Measurements from ENCODE around the gene INPP5D.
A peak's percentile ranks its signal among the peaks of the same experiment; 100 is the strongest.

INPP5D gene

DNA sequence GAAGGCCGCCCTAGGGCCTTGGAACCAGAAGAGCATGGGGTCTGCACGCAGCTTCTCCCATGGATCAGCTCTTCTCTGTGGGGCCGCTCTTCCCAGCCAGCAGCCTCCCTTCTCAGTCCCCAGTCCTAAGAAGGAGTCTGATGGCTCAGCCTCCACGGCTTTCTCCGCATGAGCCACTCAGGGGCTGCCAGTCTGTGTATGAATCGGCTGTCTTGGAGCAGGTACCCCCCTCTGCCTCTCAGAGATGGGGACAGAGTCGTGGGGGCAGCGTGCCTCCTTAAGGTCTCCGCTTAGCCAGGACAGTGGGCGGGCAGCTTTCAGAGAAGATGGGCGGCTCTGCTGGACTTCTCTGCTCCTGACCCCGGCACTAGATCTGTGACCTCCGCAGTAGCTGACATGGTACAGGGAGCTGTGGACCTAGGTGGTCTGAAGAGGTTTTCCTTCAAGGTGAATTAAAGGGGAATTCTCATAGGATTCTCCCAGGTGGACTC lies 21.6 kb downstream of the INPP5D start:
- TF ChIP-seq, protein P1, sequence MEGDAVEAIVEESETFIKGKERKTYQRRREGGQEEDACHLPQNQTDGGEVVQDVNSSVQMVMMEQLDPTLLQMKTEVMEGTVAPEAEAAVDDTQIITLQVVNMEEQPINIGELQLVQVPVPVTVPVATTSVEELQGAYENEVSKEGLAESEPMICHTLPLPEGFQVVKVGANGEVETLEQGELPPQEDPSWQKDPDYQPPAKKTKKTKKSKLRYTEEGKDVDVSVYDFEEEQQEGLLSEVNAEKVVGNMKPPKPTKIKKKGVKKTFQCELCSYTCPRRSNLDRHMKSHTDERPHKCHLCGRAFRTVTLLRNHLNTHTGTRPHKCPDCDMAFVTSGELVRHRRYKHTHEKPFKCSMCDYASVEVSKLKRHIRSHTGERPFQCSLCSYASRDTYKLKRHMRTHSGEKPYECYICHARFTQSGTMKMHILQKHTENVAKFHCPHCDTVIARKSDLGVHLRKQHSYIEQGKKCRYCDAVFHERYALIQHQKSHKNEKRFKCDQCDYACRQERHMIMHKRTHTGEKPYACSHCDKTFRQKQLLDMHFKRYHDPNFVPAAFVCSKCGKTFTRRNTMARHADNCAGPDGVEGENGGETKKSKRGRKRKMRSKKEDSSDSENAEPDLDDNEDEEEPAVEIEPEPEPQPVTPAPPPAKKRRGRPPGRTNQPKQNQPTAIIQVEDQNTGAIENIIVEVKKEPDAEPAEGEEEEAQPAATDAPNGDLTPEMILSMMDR (IDR thresholded peaks at IDR 0.05; ENCODE audit: low read depth, low read length): no peak
- no peak for DNase-seq (ENCODE audit: low read depth in 2 of 2)
- no peak overlapping the region for H3K4me3 ChIP-seq (replicated peaks in 1 of 2; ENCODE audit: low read depth in 2 of 2, low read length in 2 of 2)

DNA sequence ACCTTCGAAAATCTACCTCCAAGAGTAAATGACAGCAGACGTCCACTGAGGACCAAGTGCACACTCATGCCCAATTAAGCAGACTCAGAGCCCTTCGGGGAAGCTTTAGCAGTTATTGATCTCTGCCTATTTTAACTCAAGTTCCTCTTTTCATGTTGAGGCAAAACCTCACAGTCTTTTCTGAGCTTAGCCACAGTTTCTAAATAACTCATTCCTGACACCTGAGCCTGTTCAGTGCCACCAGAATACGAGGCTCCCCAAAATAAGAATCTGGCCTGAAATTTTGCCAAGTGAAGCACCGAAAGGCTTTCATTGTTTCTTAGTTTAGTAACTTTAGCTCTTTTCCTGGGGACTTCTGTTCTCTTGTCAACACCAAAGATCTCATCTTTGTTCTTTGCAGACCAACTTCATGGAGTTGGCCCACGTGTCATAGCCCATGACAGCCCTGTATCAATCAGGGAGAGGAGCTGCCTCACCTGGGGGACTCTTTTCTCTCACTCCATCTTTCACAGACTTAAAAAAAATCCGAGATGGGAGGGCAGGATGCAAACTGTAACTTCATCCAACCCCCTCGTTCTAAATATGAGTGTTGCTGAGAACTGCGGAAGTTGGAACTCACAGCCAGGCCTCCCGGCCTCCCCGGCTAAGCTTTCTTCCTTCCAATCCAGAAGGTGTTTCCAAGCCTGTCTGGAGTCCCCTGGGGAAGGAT lies 22.2 kb downstream of the INPP5D start:
- TF ChIP-seq, protein P1 (IDR thresholded peaks at IDR 0.05; ENCODE audit: low read depth, low read length): no peak
- DNase-seq (ENCODE audit: low read depth in 2 of 2): no peak
- H3K4me3 ChIP-seq (replicated peaks in 1 of 2; ENCODE audit: low read depth in 2 of 2, low read length in 2 of 2): no peak overlapping the region

DNA sequence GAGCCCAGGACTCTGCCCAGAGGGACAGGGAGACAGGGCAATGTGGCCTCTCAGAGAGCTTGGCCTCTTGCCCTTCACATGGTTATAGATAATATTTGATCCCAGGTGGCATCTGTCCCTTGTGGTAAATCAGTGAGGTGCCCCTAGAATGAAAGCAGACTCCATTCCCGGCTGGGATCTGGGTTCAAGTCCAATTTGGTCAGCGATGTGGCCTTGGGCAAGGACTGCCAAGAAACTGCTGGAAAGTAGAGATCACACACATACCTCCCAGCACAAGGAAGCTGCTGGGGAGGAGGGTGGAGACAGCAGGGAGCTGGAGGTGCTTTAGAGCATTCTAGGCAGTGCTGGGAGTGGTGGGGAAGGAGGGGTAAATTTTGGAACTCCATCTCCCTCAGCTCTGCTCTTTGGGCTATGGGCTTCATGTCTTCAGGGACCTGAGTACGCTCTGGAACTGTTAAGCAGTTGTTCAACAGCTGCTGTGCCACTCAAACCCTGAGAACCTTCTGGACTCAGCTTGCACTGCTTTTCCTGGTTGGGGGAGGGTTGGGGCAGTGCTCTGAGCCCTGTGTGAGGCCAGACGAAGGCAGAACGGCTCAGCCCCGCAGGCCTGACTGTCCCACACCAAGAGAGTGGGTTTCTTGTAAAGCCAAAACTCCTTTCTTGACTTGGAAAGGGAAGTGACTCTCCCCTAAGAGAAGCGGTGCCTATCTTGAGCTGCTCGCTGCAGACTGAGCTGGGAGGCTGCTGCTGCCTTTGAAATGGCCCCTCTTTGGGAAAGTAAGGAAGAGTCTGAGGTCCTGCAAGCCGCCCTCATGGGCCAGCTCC lies 23.0 kb downstream of the INPP5D start:
- H3K4me3 ChIP-seq (replicated peaks in 1 of 2; ENCODE audit: low read depth in 2 of 2, low read length in 2 of 2): no peak overlapping the region
- TF ChIP-seq, protein P1 (IDR thresholded peaks at IDR 0.05; ENCODE audit: low read depth, low read length): no peak
- DNase-seq (ENCODE audit: low read depth in 2 of 2): no peak

DNA sequence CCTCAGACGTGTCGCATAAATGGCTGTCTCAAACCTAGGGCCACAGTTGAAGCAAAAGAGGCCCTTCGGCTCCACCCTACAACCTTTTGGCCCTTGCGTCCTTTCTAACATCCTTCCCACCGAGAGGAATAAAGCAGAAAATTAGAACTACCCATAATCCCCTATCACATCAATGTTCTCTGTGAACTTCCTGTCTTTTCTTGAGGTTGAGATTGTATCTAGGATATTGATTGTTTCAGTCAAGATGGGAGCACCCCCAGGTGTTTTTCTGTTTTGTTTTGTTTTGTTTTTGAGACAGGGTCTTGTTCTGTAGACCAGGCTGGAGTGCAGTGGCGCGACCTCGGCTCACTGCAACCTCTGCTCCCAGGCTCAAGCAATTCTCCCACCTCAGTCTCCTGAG lies 23.6 kb downstream of the INPP5D start:
- no peak overlapping the region for H3K4me3 ChIP-seq (replicated peaks in 1 of 2; ENCODE audit: low read depth in 2 of 2, low read length in 2 of 2)
- DNase-seq (ENCODE audit: low read depth in 2 of 2): no peak
- TF ChIP-seq, protein P1 (IDR thresholded peaks at IDR 0.05; ENCODE audit: low read depth, low read length): no peak

GRCh38 chr2:233084488-233084887 lies 24.3 kb downstream of the INPP5D start:
- TF ChIP-seq, protein P1 (IDR thresholded peaks at IDR 0.05; ENCODE audit: low read depth, low read length): no peak
- H3K4me3 ChIP-seq (replicated peaks in 1 of 2; ENCODE audit: low read depth in 2 of 2, low read length in 2 of 2): no peak overlapping the region
- DNase-seq (ENCODE audit: low read depth in 2 of 2): peak; percentile 35 to 50

DNA sequence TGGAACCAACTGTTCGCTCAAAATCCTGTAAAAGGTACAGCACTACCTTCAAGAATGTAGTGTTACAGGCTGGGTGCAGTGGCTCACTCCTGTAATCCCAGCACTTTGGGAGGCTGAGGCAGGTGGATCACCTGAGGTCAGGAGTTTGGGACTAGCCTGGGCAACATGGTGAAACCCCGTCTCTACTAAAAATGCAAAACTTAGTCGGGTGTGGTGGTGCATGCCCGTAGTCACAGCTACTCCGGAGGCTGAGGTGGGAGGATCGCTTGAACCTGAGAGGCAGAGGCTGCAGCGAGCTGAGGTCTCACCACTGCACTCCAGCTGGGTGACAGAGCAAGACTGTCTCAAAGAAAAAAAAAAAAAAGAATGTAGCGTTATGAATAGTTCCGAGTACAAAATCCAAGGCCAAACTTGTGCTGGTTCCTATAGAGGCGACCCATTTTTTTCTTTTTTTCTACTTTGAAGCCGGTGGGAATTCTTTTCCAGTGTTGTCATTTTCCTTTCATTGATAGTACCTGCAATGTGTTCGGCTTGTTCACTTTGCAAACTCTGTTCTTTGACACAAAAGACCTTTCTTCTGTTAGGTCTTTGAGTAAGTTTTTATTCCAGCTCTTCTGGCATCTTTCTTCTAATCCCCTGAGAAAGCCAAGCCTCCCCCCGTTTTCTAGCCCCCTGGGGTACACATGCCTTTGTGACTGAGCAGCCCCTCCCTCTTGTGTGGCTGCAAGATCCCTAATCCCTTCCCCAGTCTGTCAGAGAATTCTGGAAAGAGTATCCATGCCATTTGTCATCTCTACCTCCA lies 25.1 kb downstream of the INPP5D start:
- no peak overlapping the region for H3K4me3 ChIP-seq (replicated peaks in 1 of 2; ENCODE audit: low read depth in 2 of 2, low read length in 2 of 2)
- DNase-seq (ENCODE audit: low read depth in 2 of 2): no peak
- TF ChIP-seq, protein P1 (IDR thresholded peaks at IDR 0.05; ENCODE audit: low read depth, low read length): no peak
